ENCODE results near the gene ZNF681.

- no peak for TF ChIP-seq PML (IDR thresholded peaks at IDR 0.05; ENCODE audit: low read length)
- no peak for TF ChIP-seq HDAC6 (IDR thresholded peaks at IDR 0.05; ENCODE audit: unreplicated experiment)
- no peak for TF ChIP-seq EGR1 (IDR thresholded peaks at IDR 0.05; ENCODE audit: borderline replicate concordance in 1 of 2, low read depth in 2 of 2, low read length in 2 of 2)
- TF ChIP-seq SPI1 (IDR thresholded peaks at IDR 0.05; ENCODE audit: borderline replicate concordance, insufficient read depth, low read depth, low read length) = no peak
- TF ChIP-seq ZNF384 (IDR thresholded peaks at IDR 0.05; ENCODE audit: borderline replicate concordance, low read depth, low read length) = no peak
- no peak for TF ChIP-seq ZNF274 (IDR thresholded peaks at IDR 0.05; ENCODE audit: insufficient read depth, insufficient read length)
- no peak for TF ChIP-seq NR2C2 (IDR thresholded peaks at IDR 0.05; ENCODE audit: borderline replicate concordance, control insufficient read depth, insufficient read length, low read depth)
- TF ChIP-seq, protein P1, sequence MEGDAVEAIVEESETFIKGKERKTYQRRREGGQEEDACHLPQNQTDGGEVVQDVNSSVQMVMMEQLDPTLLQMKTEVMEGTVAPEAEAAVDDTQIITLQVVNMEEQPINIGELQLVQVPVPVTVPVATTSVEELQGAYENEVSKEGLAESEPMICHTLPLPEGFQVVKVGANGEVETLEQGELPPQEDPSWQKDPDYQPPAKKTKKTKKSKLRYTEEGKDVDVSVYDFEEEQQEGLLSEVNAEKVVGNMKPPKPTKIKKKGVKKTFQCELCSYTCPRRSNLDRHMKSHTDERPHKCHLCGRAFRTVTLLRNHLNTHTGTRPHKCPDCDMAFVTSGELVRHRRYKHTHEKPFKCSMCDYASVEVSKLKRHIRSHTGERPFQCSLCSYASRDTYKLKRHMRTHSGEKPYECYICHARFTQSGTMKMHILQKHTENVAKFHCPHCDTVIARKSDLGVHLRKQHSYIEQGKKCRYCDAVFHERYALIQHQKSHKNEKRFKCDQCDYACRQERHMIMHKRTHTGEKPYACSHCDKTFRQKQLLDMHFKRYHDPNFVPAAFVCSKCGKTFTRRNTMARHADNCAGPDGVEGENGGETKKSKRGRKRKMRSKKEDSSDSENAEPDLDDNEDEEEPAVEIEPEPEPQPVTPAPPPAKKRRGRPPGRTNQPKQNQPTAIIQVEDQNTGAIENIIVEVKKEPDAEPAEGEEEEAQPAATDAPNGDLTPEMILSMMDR (IDR thresholded peaks at IDR 0.05 in 2 of 3, conservative IDR thresholded peaks at IDR 0.05 in 1 of 3; ENCODE audit: control insufficient read depth in 2 of 3, extremely low read depth in 1 of 3, insufficient read depth in 1 of 3, low read depth in 3 of 3, low read length in 3 of 3) = no peak
- no peak for TF ChIP-seq SMC3 (IDR thresholded peaks at IDR 0.05; ENCODE audit: borderline replicate concordance, low read length)
- no peak for TF ChIP-seq ESRRA (IDR thresholded peaks at IDR 0.05; ENCODE audit: low read length)
- TF ChIP-seq RBBP5 (conservative IDR thresholded peaks at IDR 0.05) = no peak
- no peak for TF ChIP-seq CREB1 (IDR thresholded peaks at IDR 0.05; ENCODE audit: low read depth)
- TF ChIP-seq DPF2 (IDR thresholded peaks at IDR 0.05) = no peak
- TF ChIP-seq CHD4 (IDR thresholded peaks at IDR 0.05) = no peak
Observed at GRCh38 chr19:23766951-23767350, 8.3 kb upstream of the ZNF681 start.
